GM18519 (cell line): ENCODE results near the gene ST8SIA6.

Experiments
- ATAC-seq: cut with Tn5 transposase; IDR thresholded peaks from one replicate; pipeline ENCODE4 v1.9.1; 2021; ENCODE audit warnings: mild to moderate bottlenecking, moderate library complexity; ENCODE audit not compliant: unreplicated experiment, low FRiP score

Gene ST8SIA6

DNA sequence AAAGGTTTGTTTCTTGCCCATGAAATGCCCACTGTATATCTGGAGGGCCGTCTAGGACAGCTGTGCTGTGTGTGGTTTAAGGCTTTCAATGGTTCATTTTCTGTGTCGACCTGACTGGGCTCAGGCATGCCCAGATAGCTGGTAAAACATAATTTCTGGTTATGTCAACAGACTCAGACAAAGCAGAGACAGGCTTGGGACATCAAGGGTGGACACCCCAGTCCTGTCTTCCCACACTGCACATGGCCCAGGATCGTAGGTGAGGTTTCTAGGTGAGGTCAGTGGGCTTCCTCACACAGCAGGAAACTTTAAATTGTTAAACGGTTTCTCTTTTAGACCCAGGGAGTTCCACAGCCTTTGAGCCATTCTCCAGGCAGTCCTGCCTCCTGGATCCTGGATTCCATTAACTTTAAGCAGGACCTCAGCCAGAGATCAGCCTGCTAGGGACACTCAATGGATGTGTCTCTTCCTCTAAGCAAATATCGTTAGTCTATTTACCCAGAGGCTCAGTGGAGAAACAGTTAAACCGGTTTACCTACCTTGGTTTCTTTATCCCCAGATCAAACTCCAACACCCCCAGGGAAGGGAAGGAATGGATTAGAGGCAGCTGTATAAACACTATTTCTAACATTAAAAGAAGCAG lies 66.4 kb downstream of the ST8SIA6 start:
- no peak for ATAC-seq

DNA sequence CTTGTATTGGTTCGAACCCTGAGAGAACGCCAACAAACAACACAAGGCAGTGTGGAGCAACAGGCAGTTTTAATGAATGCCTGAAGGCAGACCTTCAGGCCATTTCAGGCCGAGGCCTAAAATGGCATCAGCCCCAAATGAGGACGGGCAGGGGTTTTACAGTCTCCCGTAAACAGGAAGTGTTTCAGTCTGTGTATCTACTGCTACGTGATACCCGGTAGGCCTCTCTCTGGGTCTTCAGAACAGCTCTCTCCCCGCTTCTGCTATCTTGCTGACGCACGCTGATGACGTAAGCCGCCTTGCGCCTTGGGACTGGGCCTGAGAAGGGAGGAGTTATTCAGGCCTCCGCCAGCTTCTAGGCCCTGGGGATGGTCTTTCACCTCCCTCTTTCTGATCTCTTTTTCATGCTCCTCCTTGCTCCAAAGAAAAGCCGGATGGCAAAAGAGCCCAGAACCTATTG lies 67.7 kb downstream of the ST8SIA6 start:
- no peak for ATAC-seq

DNA sequence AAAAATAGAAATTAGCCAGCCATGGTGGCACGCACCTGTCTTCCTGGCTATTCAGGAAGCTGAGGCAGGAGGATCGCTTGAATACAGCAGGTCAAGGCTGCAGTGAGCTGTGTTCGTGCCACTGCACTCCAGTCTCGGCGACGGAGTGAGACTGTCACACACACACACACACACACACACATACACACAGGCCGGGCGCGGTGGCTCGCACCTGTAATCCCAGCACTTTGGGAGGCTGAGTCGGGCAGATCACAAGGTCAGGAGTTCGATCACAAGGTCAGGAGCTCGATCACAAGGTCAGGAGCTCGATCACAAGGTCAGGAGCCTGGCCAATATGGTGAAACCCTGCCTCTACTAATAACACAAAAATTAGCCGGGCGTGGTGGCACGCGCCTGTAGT lies 68.4 kb downstream of the ST8SIA6 start:
- no peak for ATAC-seq

DNA sequence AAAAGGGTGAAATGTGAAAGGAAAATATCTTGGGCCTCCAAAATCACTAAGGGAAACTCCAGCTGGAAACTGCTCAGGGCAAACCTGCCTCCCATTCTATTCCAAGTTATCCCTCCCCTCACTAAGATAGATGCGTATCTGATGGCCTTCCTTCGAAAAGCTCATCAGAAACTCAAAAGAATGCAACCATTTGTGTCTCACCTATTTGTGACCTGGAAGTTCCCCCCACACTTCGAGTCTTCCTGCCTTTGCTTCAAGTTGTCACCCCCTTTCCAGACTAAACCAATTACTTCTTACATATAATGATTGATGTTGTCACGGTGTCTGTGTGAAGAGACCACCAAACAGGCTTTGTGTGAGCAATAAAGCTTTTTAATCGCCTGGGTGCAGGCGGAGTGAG lies 69.3 kb downstream of the ST8SIA6 start:
- ATAC-seq: no peak

DNA sequence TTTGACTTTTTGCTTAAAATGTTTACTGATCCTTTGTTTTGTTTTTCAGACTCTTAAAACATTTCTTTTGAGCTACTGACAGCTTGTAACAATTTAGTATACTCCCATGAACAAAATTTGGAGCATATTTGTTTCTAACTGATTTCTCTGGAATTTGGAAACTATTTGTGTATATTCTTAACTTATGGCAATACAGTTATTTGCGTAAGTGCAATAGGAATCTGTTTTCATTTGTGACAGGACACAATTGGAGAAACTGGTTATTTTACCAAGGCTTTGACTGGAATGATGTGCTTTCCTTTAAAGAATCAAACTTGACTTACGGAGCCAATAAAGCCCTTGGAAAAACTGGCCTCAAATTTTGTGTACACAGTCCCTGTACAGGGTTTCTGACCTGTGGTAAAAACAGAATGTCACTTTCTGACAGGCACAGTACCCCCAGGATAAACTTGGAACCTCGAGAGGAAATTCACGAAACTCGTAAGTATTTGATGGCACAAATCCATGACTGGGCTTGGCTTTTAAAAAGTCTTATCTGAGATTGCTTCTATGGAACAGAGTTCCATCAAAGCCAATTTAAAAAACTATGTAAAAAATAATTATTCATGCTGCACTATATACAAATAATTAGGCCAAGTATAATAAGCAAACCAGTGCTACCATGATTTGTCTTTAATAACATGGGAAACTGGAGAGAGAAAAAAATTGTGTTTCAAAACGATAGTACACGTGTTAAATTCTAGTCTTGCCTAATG lies 70.4 kb downstream of the ST8SIA6 start:
- no peak for ATAC-seq

DNA sequence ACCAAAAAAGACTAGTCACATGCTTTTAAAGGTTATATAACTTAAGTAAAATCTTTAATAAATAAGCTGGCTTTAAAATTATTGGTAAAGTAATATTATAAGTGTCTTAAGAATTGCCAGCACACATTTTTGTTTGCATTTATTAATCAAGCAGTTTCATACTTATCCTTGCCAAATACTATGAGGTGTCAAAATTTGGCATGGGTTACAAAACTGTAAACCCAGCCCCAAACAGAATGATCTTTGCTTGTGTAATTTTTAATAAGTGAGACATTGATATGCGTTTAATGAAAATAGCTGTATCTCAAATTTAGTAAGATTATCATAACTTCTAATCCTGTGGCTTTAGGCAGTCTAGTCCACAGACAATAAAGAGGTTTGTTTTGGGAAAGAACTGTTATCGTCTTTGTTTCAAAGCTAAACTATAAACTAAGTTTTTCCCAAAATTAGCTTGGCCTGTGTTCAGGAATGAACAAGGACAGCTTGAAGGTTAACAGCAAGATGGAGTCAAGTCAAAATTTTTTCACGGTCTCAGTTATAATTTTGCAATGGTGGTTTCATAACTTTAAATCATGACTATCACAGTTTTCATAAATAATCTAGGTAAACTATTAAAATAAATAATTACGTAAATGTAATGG lies 72.8 kb downstream of the ST8SIA6 start:
- ATAC-seq: no peak

DNA sequence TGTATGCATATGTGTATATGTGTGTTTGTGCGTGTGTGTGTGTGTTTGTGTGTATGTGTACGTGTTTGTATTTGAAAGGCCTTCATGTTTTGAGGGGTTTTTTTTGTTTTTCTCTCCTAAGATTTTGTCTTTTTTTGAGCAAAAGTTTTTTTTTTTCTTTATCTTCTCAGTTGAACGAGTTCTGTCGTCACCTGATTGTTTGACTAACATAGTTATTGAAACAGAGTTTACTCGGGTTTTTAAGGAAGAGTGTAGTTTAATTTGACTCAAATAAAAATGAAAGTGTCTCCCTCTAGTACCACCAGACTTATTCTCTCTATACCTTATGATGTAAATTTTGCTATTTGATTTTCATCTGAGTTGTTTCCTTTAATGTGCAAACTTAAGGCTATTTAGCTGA lies 73.5 kb downstream of the ST8SIA6 start:
- ATAC-seq: no peak

DNA sequence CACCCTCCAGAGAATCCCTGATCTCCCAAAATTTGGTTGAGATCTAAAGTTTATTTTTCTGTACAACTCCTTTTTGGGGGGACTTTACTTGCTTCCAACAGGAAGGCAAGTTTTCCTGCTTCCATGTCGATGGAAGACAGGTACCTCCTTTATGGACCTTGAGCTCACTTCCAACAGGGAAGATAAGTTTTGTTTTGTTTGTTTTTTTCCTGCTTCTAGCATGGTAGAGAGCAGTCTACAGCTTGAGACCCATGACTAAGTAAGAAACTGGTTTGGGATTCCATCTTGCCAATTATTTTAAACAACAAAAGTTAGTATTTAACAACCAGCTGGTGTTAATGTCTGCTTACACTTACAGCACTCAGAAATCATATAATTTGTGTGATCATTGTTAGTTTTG lies 74.4 kb downstream of the ST8SIA6 start:
- no peak for ATAC-seq

DNA sequence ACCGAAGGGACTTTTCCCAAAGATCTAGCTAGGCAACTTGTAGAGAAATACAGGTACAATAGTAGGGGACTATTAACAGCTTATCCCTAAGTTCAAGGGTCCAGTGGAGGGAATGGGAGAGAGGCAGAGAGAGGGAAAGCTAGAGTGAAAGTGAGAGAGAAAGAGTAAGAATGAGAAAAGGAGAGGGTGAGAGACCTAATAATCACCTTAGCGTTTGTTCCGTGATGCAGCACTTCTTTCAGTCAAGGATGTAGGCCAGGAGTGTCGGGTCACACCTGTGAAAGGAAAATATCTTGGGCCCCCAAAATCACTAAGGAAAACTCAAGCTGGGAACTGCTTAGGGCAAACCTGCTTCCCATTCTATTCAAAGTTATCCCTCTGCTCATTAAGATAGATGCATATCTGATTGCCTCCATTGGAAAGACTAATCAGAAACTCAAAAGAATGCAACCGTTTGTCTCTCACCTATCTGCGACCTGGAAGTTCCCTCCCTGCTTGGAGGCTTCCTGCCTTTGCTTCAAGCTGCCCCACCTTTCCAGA lies 75.2 kb downstream of the ST8SIA6 start:
- no peak for ATAC-seq

DNA sequence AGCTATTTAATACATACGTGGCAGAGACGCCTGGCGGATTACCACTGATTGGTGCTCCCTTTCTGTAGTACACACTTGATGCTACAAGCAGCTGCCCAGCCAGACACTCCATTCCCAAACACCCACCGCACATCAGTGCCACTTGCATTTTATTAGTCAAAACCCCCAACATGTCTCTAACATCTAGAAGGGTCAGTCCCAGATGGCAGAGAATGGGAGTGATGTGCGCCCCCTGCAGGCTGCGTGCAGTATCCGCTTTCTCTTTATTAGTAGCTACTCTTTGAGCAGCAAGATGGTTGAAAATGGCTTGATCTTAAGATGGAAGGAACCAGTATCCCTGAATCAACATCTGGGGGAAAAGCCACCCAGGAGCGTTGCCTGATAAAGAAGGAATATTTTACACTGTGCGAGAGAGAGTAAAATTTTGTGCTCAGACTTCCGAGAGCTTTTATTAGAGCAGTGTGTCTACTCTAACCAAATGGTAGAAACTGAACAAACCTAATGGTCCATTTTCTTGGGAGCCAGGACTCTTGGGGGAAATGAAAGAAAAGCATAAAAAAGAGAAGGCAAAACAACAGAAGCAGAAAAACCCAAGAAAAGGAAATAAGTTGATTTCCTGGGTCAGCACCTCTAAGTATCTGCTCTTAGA lies 78.3 kb downstream of the ST8SIA6 start:
- ATAC-seq: no peak

DNA sequence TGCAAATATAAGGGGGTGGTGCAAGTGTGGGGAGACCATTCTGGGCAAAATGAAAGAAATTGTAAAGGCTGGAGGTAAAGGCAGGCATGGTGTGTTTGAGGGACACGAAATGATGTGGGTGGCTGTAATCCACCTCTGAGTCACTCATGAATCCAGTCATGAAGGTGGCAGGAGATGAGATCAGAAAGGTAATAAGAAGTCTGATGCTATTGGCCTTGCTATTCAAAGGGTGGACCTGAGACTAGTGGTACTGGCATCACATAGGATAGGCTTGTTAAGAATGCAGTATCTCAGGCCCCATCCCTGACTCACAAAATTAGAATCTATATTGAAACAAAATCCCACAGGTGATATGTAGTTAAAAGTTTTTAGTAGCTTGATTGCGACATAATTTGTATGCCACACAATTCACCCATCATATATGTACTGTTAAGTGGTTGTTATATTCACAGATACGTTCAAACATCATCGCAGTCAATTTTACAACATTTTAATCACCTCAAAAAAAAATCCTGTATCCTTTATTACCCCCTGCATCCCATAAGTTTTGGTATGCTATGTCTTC lies 85.6 kb downstream of the ST8SIA6 start:
- ATAC-seq: no peak

DNA sequence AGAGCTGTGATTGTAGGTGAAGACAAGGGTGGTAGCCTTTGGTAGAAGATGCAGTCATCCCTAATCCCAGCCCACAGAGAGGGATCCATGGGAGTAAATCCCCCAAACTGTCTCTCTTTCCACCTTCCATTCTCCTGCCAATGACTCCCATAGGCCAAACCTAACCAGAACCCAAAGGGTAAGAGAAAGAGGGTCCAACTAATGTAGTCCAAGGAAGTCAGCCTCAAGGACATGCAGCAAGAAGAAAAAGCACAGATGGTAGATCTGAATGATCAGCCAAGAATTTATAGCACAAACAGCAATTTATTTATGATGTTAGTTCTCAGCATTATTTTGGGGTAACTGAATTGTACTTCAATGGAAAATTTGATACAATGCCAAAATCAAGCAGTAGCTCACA lies 87.7 kb downstream of the ST8SIA6 start:
- ATAC-seq: no peak

DNA sequence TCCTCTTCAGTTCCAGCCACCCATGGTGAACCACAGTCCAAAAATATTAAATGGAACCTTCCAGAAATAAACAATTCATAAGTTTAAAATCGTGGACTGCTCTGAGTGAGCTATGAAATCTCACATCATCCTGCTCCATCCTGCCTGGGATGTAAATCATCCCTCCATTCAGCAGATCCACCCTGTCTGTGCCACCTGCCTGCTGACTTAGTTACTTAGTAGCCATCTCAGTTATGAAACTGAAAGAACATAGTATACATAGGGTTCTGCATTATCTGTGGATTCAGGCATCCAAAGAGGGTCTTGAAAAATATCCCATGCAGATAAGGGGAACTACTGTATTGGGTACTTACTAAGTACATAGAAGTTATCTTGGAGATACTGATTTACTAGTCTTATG lies 89.0 kb downstream of the ST8SIA6 start:
- no peak for ATAC-seq

DNA sequence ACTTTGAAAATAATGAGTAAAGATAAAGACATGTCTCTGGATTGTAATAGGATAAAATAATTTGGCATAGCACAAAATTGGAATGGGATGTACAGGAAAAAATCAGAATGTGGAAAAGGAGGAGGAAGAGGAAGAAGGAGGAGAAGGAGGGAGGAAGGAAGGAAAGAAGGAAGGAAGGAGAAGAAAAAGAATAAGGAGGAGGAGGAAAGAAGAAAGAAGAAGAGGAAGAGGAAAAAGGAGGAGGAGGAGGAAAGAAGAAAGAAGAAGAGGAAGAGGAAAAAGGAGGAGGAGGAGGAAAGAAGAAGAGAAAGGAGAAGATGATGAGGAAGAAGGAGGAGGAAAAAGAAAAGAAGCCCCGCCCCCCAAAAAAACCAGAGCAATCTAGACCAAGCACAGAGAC lies 95.9 kb downstream of the ST8SIA6 start:
- no peak for ATAC-seq

DNA sequence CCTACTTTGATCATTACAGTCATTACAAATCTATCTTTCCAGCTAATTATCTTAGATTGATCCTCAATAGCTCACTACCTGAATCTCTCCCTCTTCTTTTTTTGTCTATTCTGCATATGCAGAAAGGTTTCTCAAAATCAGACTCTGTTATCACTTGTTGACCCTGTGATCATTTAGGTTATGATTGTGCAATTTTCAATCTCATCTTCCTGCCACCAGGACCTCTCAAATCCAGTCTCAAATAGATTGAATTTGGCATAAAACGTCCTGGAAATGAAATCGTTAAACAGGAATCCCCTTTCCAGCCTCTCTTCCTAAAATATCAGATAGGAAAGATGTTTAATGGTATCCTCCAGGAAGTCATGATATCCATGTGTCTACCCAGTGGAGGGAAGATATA lies 96.6 kb downstream of the ST8SIA6 start:
- no peak for ATAC-seq

DNA sequence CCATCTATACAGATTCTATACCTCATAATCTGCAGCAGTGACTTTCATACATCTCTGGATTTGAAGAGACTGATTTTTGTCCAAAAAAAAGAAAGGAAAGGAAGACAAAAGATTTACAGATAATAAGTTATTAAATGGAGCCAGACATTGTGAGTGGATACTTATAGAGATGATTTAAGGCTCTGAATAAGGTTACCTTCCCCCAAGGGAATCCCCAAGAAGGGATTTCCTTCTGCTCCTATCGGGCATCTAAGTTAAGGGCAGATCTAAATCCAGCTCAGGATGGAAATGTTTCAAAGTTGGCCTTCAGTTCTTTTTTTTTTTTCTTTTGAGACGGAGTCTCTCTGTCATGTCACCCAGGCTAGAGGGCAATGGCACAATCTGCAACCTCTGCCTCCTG lies 97.6 kb downstream of the ST8SIA6 start:
- no peak for ATAC-seq

DNA sequence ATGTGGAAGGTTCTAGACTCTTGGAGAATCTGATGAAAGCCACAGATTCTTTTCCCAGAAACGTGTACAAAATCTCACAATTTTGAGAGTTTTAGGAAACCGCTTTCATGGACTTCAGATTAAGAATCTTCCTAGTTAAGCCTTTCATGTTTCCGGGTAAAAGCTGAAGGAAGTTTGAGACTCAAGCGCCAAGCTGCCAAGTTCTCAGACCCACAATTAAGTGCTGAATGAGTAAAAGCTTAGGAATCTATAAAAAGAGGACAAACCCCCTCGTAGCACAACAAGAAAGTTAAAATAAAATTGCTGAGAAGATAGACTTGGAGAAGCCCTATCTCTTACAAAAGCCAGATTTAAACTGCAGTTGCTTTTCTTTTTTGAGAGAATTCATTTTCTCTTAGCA lies 99.6 kb downstream of the ST8SIA6 start:
- ATAC-seq: no peak

DNA sequence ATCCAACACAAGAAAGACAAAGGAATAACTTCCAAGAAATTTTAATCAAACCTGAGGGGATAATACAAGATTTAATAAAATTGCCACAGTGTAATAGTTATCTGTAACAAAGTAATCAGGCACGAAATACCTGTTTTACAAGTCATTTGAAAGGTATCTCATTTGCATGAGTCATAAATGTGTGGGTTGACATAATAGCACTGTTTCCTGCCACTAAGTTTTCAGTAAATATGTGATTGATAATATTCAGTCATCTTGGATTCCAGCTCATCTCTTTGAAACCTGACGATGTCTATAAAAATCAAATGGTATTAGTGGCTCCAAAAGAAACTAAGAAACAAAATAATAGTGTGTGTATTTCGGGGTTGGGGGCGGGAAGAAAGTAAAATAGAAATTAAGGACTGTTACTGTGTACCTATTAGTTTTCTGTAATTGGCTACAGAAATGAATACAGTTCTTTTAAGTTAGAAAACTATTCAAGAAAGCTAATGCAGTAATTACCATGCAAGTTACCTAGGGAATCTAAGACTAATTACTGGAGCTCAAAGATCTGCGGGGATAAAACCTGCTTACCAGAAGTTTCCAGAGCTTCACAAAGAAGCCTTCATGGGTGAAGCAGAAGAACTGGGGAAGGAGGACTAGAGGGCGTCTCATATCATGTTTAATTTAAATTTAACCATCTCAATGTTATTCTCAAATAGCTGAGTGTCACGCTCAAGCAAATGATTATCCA lies 100.7 kb downstream of the ST8SIA6 start:
- ATAC-seq: no peak

DNA sequence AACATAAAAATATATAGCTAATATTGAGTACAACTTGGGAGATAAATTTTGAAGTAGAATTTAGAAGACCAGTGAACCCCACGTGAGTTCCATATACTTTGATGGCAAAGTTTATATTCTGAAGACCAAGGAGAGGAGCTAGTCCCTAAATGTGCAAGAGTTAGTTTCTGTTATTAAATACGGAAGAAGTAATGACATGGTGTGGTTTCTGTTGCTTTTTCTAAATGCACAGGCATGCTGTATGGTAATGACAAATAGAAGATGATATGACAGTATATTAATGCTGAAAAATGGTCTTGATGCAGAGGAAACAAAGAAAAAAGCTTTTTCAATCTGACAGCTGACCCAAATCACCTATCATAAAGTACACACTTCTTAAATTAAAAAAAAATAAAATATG lies 101.8 kb downstream of the ST8SIA6 start:
- ATAC-seq: no peak

DNA sequence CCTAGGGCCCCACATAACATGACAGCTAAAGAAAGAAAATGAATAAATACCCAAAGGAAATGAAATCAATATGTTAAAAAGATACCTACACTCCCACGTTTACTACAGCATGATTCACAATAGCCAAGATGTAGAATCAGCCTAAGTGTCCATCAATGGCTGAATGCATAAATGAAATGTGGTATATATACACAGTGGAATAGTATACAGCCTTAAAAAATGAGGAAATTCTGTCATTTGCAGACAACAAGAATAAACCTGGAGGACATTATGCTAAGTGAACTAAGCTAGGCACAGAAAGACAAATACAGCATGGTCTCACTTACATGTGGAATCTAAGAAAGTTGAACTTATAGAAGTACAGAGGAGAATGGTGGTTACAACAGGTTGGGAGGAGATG lies 102.9 kb downstream of the ST8SIA6 start:
- ATAC-seq: no peak
